HUES64 (cell line): ENCODE data around the gene PLCXD1.

Experiments used
- H3K27ac ChIP-seq: 2 replicates; pipeline ENCODE4 v1.7.0; 2013; ENCODE audit warnings: low read depth, low read length, inconsistent platforms
- H3K27me3 ChIP-seq: 2 replicates; pipeline ENCODE4 v1.6.1; 2013; ENCODE audit warnings: mild to moderate bottlenecking, low read length; ENCODE audit not compliant: insufficient read depth
- H3K36me3 ChIP-seq: 2 replicates; pipeline ENCODE4 v1.6.1; 2013; ENCODE audit warnings: mild to moderate bottlenecking, low read length; ENCODE audit not compliant: insufficient read depth
- H3K4me1 ChIP-seq: 2 replicates; pipeline ENCODE4 v1.6.1; 2013; ENCODE audit warnings: mild to moderate bottlenecking, low read length, moderate library complexity; ENCODE audit not compliant: insufficient read depth
- H3K4me3 ChIP-seq: 2 replicates; pipeline ENCODE4 v1.5.1; 2013; ENCODE audit warnings: mild to moderate bottlenecking, low read length, moderate library complexity
- H3K9ac ChIP-seq: 2 replicates; pipeline ENCODE4 v1.6.1; 2013; ENCODE audit warnings: mild to moderate bottlenecking, low read depth, low read length
- H3K9me3 ChIP-seq: 2 replicates; pipeline ENCODE4 v1.6.1; 2013; ENCODE audit warnings: low read depth, low read length; ENCODE audit not compliant: insufficient read depth
- WGBS: fragments of 150-250, 120-280 bp; methylation state at CpG from one replicate; pipeline ENCODE4 v1.1.7; 2013; ENCODE audit warnings: missing lambda C conversion rate; 5-methylcytosine and 5-hydroxymethylcytosine counted together

Gene PLCXD1

DNA sequence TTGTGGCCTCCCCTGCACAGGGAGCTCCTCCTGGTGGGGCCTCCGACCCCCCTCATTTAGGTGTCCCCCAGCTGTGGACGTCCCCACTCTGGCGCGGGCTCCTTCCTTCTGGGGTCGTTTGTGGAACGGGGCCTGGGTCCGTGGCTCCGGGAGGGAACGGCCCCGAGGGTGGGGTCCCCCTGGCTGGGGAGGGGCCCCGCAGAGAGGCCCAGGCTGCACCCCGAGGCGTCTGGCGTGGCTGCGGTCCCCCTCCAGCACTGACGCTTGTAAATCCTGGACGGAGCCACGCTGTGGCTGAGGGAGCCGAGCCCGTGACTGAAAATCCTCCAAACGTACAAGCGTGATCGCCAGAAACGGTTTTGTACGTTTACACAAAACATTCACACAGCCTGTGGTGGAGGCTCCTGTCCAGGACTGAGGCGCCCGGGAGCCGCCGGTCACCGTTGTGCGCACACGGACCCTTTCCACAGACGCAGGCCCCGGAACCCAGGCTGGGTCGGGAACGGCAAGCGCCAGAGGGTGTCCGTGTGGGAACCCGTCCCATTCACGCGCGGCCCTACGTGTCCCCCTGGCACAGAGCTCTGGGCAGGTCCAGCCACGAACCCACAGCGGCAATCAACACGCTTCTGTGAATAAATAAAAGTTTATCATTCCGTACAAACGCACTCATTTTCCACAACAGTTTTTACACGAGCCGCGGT lies 52.6 kb downstream of the PLCXD1 start:
- Histone ChIP-seq H3K27ac (no peak overlapping the region), H3K4me3 (no peak overlapping the region), H3K27me3 (no peaks in the 10 kb centered on the region), H3K9me3 (no peaks in the 10 kb centered on the region), H3K36me3 (peaks cover 34% of the 10 kb centered on the region), H3K4me1 (no peaks in the 10 kb centered on the region), H3K9ac (no peak overlapping the region)
- WGBS: 94% methylated on average over 51 of the region's 51 CpGs

DNA sequence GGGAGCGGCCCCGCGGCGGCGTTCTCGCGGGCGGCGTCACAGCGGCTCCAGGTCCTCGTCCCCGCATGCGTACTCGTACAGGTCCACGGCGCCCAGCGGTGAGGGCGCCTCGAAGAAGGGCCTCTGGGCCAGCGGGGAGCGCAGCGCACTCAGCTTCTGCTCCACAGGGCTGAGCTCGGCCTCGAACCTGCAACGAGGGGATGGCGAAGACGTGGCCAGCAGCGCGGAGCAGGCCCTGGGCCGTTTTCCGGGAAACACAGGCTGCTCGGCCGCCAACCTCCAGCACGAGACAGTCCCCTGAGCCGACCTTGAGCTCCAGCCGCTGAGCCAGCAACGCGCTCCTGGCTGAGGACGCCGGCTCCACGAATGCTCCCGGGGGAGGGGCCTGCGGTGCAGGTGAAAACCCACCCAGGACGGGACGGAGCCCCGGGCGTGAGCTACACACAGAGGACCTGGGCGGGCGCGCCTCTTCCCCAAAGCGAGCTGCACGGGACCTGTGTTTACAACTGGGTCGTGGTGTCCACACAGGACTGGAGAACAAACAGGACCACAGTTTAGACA lies 53.2 kb downstream of the PLCXD1 start:
- Histone ChIP-seq H3K27me3 (no peaks in the 10 kb centered on the region), H3K36me3 (peaks cover 37% of the 10 kb centered on the region)
- 95% methylated on average over 53 of the region's 53 CpGs for WGBS

DNA sequence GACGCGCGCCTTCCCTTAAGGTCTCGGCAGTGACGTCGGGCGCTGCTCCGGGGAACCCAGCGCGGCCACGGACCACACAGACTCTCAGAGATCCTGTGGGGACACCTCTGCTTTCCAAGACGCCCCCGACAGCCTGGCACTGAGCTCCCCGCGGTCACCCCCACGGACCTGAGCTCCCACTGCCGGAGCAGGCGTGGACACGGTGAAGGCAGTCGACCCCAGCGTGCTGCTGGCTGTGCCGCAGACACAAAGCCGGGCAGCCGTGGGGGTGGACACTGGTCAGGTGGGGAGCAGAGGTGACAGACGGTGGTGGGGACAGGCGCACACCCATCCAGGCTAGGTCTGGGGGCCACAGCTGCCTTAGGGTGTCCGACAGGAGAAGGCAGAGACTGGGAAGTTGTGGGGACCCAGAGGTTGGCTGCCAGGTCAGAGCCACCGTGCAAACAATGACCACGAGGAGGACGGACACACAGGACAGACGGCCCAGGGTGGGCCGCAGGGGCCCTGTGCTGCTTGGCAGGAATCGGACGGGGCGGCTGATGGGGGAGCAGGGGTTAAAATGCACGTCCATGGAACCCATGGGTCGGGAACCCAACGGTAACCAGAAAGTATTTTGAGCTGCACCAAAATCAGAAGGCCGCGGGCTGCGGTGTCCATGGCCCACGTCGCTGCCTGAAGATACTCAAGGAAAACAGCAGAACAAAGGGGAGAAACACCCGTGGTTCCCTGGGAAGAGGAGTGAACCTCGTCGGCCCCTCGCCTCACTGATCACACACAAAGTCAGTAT lies 54.0 kb downstream of the PLCXD1 start:
- Histone ChIP-seq H3K9ac (no peak overlapping the region), H3K27ac (no peak overlapping the region), H3K27me3 (no peaks in the 10 kb centered on the region), H3K4me3 (no peak overlapping the region), H3K4me1 (no peaks in the 10 kb centered on the region), H3K36me3 (peaks cover 37% of the 10 kb centered on the region), H3K9me3 (no peaks in the 10 kb centered on the region)
- WGBS: 96% methylated on average over 47 of the region's 47 CpGs

More for the DNA sequence above, 53.2 kb downstream of the PLCXD1 start:
- Histone ChIP-seq H3K9me3 (no peaks in the 10 kb centered on the region), H3K4me3 (no peak overlapping the region), H3K4me1 (no peaks in the 10 kb centered on the region), H3K27ac (no peak overlapping the region), H3K9ac (no peak overlapping the region)

DNA sequence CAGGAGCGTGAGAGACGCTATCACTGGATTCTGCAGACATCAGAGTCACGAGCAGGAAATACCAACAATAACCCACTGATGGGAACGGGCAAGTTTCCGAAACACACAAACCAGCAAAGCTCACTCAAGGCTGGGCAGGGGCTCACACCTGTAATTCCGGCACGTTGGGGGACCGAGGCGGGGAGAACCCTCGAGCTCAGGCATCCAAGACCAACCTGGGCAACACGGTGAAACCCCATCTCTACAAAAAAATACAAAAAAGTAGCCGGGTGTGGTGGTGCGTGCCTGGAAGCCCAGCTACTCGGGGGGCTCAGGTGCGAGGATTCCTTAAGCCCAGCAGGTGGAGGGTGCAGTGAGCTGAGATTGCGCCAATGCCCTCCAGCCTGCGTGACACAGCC lies 54.6 kb downstream of the PLCXD1 start:
- H3K27ac ChIP-seq: no peak overlapping the region
- 94% methylated on average over 16 of the region's 17 CpGs for WGBS
- no peaks in the 10 kb centered on the region for H3K4me1 ChIP-seq
- H3K9ac ChIP-seq: no peak overlapping the region
- H3K9me3 ChIP-seq: no peaks in the 10 kb centered on the region
- no peak overlapping the region for H3K4me3 ChIP-seq
- H3K27me3 ChIP-seq: no peaks in the 10 kb centered on the region
- peaks cover 37% of the 10 kb centered on the region for H3K36me3 ChIP-seq

DNA sequence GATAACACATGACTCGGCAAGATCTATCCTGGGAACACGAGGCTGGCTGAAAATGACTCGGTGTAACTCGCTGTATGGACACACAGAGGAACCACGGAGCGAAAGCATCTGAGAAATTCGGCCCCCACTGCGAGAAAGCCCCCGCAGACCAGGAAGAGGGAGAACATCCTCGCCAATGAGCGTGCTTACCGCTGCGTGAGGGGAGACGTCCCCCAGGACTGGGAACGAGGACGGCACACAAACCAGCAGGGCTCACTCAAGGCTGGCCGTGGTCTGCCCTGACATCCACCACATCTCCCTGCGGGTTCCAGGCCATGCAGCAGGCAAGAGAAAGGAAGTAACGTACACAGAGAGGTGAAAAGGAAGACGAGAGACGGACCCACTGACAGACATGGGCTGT lies 55.0 kb downstream of the PLCXD1 start:
- 92% methylated on average over 21 of the region's 21 CpGs for WGBS
- H3K36me3 ChIP-seq: peaks cover 37% of the 10 kb centered on the region
- H3K9ac ChIP-seq: no peak overlapping the region

DNA sequence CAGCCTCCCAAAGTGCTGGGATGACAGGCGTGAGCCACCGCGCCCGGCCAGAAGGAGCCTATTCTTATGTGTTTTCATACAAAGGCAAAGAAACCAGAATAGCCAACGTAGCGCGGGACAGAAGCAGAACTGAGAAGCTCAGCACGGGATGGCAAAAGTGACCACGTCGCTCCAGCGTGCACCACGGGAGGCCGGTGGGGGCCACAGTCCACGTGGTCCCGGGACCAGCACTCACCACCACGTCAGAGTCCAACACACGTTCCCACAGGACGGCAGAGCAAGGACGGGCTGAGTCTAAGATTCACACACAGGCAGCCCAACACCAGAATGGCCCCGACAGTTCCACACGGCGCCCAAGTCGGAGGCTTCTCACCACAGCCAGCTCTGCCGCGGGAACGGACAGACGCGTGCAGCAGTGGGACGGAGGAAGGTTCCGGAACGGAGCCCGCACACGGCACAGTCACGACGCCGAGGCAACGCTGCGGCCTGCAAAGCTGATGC lies 56.2 kb downstream of the PLCXD1 start:
- Histone ChIP-seq H3K9ac (no peak overlapping the region), H3K36me3 (peaks cover 37% of the 10 kb centered on the region), H3K27me3 (no peaks in the 10 kb centered on the region), H3K27ac (no peak overlapping the region), H3K4me3 (no peak overlapping the region), H3K4me1 (no peaks in the 10 kb centered on the region), H3K9me3 (no peaks in the 10 kb centered on the region)
- WGBS: 90% methylated on average over 38 of the region's 38 CpGs

More for the DNA sequence above, 55.0 kb downstream of the PLCXD1 start:
- H3K4me3 ChIP-seq: no peak overlapping the region
- H3K4me1 ChIP-seq: no peaks in the 10 kb centered on the region
- no peak overlapping the region for H3K27ac ChIP-seq
- H3K27me3 ChIP-seq: no peaks in the 10 kb centered on the region
- H3K9me3 ChIP-seq: no peaks in the 10 kb centered on the region

DNA sequence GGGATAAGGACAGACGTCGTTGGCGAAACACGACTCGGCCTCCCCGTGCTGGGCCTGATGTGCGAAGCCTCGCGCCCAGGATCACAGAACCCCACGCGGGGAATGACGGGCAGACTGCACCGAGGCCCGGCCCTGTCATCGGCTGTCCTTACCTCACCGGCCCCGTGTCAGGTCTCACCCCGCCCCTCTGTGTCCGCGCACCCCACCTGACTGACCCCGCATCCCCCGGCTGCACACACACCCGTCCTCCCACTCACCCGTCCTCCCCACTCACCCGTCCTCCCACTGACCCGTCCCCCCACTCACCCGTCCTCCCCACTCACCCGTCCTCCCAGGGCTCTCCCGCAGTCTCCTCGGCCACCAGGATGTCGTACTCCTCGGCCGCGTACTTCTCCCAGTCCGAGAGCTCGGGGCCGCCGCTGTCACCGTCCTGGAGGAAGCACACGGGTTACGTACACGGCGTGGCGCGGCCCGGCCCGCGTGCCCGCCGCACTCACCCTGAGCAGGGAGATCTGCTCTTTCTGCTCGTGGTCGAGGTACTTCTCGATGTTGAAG lies 57.2 kb downstream of the PLCXD1 start:
- peaks cover 33% of the 10 kb centered on the region for H3K36me3 ChIP-seq
- H3K4me3 ChIP-seq: no peak overlapping the region
- H3K4me1 ChIP-seq: no peaks in the 10 kb centered on the region
- no peaks in the 10 kb centered on the region for H3K9me3 ChIP-seq
- 93% methylated on average over 53 of the region's 53 CpGs for WGBS
- no peak overlapping the region for H3K9ac ChIP-seq
- H3K27me3 ChIP-seq: no peaks in the 10 kb centered on the region
- no peak overlapping the region for H3K27ac ChIP-seq

DNA sequence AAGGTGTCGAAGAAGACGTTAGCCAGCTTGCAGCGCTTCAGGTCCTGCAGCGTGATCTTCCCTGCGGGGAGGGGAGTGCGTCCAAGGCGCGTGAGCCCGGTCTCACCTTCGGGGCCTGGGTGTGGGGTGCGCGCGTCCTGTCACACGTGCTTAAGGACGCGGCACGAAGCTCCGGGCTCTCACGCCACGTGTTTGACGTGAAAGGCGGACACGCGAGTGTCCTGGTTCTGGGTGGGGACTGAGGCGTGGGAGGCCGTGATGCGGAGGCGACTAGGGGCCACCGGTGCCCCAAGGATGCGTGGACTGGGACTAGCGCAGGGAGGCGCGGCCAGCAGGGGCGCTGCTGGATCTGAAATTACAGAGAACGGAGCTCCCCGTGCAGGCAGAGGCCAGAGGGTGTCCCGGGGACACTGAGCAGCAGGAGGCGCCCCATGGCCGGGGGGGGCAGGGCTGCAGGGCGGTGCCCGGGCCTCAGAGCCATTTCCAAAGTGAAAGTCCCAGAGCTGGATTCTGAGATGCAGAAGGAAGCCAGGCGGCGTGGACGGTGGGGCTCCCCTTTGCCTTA lies 57.7 kb downstream of the PLCXD1 start:
- H3K27ac ChIP-seq: no peak overlapping the region
- no peaks in the 10 kb centered on the region for H3K9me3 ChIP-seq
- peaks cover 29% of the 10 kb centered on the region for H3K36me3 ChIP-seq
- H3K27me3 ChIP-seq: no peaks in the 10 kb centered on the region
- 96% methylated on average over 44 of the region's 44 CpGs for WGBS
- H3K9ac ChIP-seq: no peak overlapping the region
- no peaks in the 10 kb centered on the region for H3K4me1 ChIP-seq
- H3K4me3 ChIP-seq: no peak overlapping the region

DNA sequence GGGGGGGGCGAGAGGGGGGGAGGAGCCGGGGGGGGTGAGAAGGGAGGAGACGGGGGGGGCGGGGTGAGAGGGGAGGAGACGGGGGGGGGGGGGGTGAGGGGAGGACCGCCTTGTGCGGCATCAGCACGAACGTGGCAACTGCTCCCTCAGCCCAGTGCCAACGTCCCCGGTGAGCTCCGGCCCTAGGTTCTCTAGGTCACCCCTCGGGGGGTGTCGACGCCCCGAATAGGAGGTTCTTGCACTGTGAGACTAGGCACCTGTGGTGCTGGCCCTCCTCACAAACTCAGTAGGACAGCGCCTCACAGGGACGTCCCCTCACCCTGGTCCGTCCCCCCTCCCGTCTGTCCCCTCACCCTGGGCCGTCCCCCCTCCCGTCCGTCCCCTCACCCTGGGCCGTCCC lies 58.9 kb downstream of the PLCXD1 start:
- no peaks in the 10 kb centered on the region for H3K4me1 ChIP-seq
- peaks cover 33% of the 10 kb centered on the region for H3K36me3 ChIP-seq
- WGBS: 91% methylated on average over 16 of the region's 24 CpGs
- H3K4me3 ChIP-seq: no peak overlapping the region
- no peaks in the 10 kb centered on the region for H3K27me3 ChIP-seq
- no peaks in the 10 kb centered on the region for H3K9me3 ChIP-seq
- no peak overlapping the region for H3K27ac ChIP-seq
- H3K9ac ChIP-seq: no peak overlapping the region

DNA sequence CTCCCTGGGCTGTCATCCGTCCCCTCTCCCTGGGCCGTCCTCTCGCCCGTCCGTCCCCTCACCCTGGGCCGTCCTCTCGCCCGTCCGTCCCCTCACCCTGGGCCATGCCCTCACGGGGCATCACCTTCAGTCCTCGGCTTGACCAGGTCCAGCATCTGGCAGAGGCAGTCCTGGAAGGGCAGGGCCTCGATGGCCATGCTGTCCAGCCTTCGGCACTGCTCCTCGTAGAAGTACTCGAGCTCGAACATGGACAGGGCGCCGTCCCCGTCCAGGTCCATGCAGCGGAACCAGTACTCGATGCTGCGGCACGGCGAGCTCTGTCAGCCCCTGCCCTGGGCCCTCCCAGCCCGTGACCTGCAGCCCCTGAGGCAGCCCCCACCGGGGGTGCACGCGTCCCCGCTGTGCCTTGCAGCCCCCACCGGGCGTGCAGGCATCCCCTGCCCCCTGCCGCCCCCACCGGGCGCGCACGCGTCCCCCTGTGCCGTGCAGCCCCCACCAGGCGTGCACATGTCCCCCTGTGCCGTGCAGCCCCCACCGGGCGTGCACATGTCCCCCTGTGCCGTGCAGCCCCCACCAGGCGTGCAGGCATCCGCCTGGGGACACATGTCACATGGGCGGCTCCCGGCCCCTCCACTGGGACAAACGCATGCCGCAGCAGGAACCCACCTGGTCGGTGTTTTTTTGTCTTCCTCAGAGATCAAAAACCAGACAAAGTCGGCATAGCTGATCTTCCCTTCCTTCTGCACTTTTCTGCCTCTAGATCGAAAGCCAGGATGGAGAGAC lies 59.7 kb downstream of the PLCXD1 start:
- Histone ChIP-seq H3K36me3 (peaks cover 35% of the 10 kb centered on the region), H3K9ac (no peak overlapping the region), H3K27me3 (no peaks in the 10 kb centered on the region), H3K4me1 (no peaks in the 10 kb centered on the region), H3K27ac (no peak overlapping the region), H3K4me3 (no peak overlapping the region), H3K9me3 (no peaks in the 10 kb centered on the region)
- WGBS: 94% methylated on average over 52 of the region's 52 CpGs
